Measurements from ENCODE around the gene CLIC5. TPM values are rescaled to one million over a fixed set of nuclear protein-coding genes. Genes with fewer than 3 reads are reported as not detected.

The CLIC5 gene
- total and polyA plus RNA-seq, 12 donors: 28.1 to 372 (median 301) TPM

DNA sequence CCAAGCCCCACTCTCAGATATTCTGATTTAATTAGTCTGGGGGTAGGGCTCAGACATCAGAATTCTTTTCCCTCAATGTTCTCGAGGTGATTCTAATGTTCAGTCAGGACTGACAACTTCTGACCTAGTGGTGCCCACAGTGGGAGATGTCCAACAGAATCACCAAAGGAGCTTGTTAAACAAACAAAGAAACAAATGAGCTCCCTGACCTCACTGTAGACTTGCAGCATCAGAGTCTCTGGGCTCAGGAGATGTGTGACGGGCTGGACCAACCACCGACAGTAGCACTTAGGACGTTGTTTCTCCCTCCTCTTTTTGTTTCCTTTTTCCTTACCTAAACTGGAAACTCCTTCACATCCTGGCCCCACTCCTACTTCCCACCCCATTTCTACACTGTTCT is 49.3 kb downstream of the CLIC5 start:
- H3K9me3 ChIP-seq: peaks cover 0 to 13% (median 0%) of the 10 kb centered on the region in 11 donors
- ATAC-seq: no peak
- peak overlapping the region in 8 of 10 donors; percentile 1 to 94 (median 57) for H3K27ac ChIP-seq
- TF ChIP-seq, protein P1, sequence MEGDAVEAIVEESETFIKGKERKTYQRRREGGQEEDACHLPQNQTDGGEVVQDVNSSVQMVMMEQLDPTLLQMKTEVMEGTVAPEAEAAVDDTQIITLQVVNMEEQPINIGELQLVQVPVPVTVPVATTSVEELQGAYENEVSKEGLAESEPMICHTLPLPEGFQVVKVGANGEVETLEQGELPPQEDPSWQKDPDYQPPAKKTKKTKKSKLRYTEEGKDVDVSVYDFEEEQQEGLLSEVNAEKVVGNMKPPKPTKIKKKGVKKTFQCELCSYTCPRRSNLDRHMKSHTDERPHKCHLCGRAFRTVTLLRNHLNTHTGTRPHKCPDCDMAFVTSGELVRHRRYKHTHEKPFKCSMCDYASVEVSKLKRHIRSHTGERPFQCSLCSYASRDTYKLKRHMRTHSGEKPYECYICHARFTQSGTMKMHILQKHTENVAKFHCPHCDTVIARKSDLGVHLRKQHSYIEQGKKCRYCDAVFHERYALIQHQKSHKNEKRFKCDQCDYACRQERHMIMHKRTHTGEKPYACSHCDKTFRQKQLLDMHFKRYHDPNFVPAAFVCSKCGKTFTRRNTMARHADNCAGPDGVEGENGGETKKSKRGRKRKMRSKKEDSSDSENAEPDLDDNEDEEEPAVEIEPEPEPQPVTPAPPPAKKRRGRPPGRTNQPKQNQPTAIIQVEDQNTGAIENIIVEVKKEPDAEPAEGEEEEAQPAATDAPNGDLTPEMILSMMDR (IDR thresholded peaks at IDR 0.05): no peak
- H3K27me3 ChIP-seq: no peaks in the 10 kb centered on the region
- H3K36me3 ChIP-seq: peaks cover 0 to 7% (median 0%) of the 10 kb centered on the region in 9 donors
- H3K4me1 ChIP-seq: peaks cover 13 to 87% (median 68%) of the 10 kb centered on the region in 9 donors
- no peak overlapping the region for H3K4me3 ChIP-seq
- 61 to 77% methylated on average over 4 of the region's 4 CpGs for WGBS, 2 donors
- DNase-seq: no peak
- intact Hi-C loops (cut with DNase I): loop anchor here in 1 of 10 donors (5.0 kb wide), 1 partner anchor 51 kb away; the partner anchor contains the start of gene CLIC5

DNA sequence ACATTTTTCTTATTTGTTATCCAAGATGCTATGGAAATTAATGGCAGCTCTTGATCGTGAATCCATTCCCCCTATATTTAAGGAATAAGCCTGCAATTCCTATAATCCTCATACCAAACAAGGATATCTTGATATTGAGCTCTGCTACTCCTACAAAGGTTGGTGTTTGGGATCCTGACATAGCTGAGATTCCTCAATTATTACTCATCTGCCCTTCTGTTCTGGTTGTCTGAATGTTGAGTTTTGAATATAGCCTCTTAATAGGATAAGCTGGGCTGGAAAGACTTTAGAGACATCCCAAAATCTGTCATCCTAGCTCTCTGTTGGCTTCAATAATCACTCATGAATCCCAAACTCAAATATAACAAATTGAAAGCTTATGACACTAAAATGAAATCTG is 49.9 kb downstream of the CLIC5 start:
- peak overlapping the region in 8 of 10 donors; percentile 1 to 94 (median 57) for H3K27ac ChIP-seq
- 65 to 68% methylated on average over 1 of the region's 1 CpG for WGBS, 2 donors

GRCh38 chr6:45965007-45965406 is 50.7 kb downstream of the CLIC5 start:
- 96 to 98% methylated on average over 1 of the region's 1 CpG for WGBS, 2 donors
- no peak overlapping the region for H3K4me3 ChIP-seq

More for the DNA sequence above, 49.9 kb downstream of the CLIC5 start:
- peaks cover 0 to 13% (median 0%) of the 10 kb centered on the region in 11 donors for H3K9me3 ChIP-seq
- intact Hi-C loops (cut with DNase I): loop anchor here in 1 of 10 donors (5.0 kb wide), 1 partner anchor 52 kb away; the partner anchor contains the start of gene CLIC5
- no peak overlapping the region for H3K4me3 ChIP-seq
- peaks cover 13 to 87% (median 70%) of the 10 kb centered on the region in 9 donors for H3K4me1 ChIP-seq
- ATAC-seq: no peak
- DNase-seq: no peak
- TF ChIP-seq, protein P1 (IDR thresholded peaks at IDR 0.05): no peak
- H3K36me3 ChIP-seq: peaks cover 0 to 7% (median 0%) of the 10 kb centered on the region in 9 donors
- H3K27me3 ChIP-seq: no peaks in the 10 kb centered on the region

DNA sequence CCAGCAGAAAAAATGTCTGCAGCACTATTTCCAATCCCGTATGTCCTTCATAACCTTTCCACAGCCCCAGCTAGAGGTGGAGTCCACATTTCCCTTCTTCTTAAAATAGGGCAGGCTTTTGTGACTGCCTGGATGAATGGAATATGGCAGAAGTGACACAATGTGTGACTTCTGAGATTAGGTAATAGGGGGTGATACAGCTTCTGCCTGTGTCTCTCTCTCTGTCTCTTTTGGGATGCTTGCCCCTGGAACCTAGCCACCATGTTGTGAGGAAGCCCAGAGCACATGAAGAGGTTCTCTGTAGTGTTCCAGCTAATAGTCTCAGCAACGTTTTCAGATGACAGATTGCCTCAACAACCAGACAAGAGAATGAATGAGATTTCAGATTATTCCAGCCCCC is 51.4 kb downstream of the CLIC5 start:
- Histone ChIP-seq H3K27me3 (no peaks in the 10 kb centered on the region), H3K36me3 (peaks cover 0 to 7% (median 0%) of the 10 kb centered on the region in 9 donors), H3K4me1 (peaks cover 15 to 87% (median 74%) of the 10 kb centered on the region in 9 donors), H3K9me3 (peaks cover 0 to 13% (median 0%) of the 10 kb centered on the region in 11 donors), H3K27ac (peak overlapping the region in 7 of 10 donors; percentile 3 to 94 (median 56)), H3K4me3 (no peak overlapping the region)
- TF ChIP-seq, protein P1 (IDR thresholded peaks at IDR 0.05): no peak
- intact Hi-C loops (cut with DNase I): no loop called here
- DNase-seq (no peak), ATAC-seq (peak in 4 of 8 donors; percentile 20 to 32 (median 25))
- WGBS, 2 donors: 42 to 46% methylated on average over 2 of the region's 2 CpGs

More at GRCh38 chr6:45965007-45965406, 50.7 kb downstream of the CLIC5 start:
- intact Hi-C loops (cut with DNase I): loop anchor here in 1 of 10 donors (5.0 kb wide), 1 partner anchor 52 kb away; the partner anchor contains the start of gene CLIC5
- DNase-seq (no peak), ATAC-seq (no peak)
- TF ChIP-seq, protein P1 (IDR thresholded peaks at IDR 0.05): no peak
- H3K27ac ChIP-seq: peak overlapping the region in 8 of 10 donors; percentile 3 to 94 (median 57)
- H3K36me3 ChIP-seq: peaks cover 0 to 7% (median 0%) of the 10 kb centered on the region in 9 donors
- H3K27me3 ChIP-seq: no peaks in the 10 kb centered on the region
- H3K9me3 ChIP-seq: peaks cover 0 to 13% (median 0%) of the 10 kb centered on the region in 11 donors
- H3K4me1 ChIP-seq: peaks cover 17 to 87% (median 70%) of the 10 kb centered on the region in 9 donors

Measured in heart right ventricle (tissue), 16 donors.